ENCODE data around the gene PTTG1IP. TPM values are rescaled to one million over a fixed set of nuclear protein-coding genes. Genes with fewer than 3 reads are reported as not detected.
"Not testable (repeated sequence)": the region's sequence is repeated elsewhere in the genome, so short reads cannot be mapped to it uniquely, and the experiment has no call there.

PTTG1IP gene
- total RNA-seq, 1 donor from 2014 or later = 107 TPM

- Histone ChIP-seq H3K36me3 (ENCODE audit: control insufficient read depth, insufficient read depth, low read length) (no peaks in the 10 kb centered on the region), H3K27me3 (ENCODE audit: control insufficient read depth, insufficient read depth, low read length) (no peaks in the 10 kb centered on the region), H3K4me3 (ENCODE audit: low read depth, low read length) (no peak overlapping the region)
- DNase-seq (ENCODE audit: low read depth) = no peak
- no peak for TF ChIP-seq CTCF (IDR thresholded peaks at IDR 0.05; ENCODE audit: insufficient read depth, low read length, severe bottlenecking)
- no peak for FAIRE-seq
Observed at GRCh38 chr21:44835647-44835973, 37.9 kb downstream of the PTTG1IP start.

GRCh38 chr21:44834951-44835646, 38.4 kb downstream of the PTTG1IP start:
- DNase-seq (ENCODE audit: low read depth) (no peak), FAIRE-seq (no peak)
- H3K36me3 ChIP-seq (ENCODE audit: control insufficient read depth, insufficient read depth, low read length) = no peaks in the 10 kb centered on the region
- H3K4me3 ChIP-seq (ENCODE audit: low read depth, low read length) = no peak overlapping the region
- TF ChIP-seq CTCF (IDR thresholded peaks at IDR 0.05; ENCODE audit: insufficient read depth, low read length, severe bottlenecking) = no peak
- H3K27me3 ChIP-seq (ENCODE audit: control insufficient read depth, insufficient read depth, low read length) = no peaks in the 10 kb centered on the region

- FAIRE-seq (no peak), DNase-seq (ENCODE audit: low read depth) (no peak)
- Histone ChIP-seq H3K4me3 (ENCODE audit: low read depth, low read length) (no peak overlapping the region), H3K36me3 (ENCODE audit: control insufficient read depth, insufficient read depth, low read length) (no peaks in the 10 kb centered on the region), H3K27me3 (ENCODE audit: control insufficient read depth, insufficient read depth, low read length) (no peaks in the 10 kb centered on the region)
- TF ChIP-seq CTCF (IDR thresholded peaks at IDR 0.05; ENCODE audit: insufficient read depth, low read length, severe bottlenecking) = no peak
Observed at GRCh38 chr21:44834231-44834950, 39.1 kb downstream of the PTTG1IP start.

GRCh38 chr21:44833663-44834062, 39.8 kb downstream of the PTTG1IP start:
- Histone ChIP-seq H3K4me3 (ENCODE audit: low read depth, low read length) (no peak overlapping the region), H3K36me3 (ENCODE audit: control insufficient read depth, insufficient read depth, low read length) (no peaks in the 10 kb centered on the region), H3K27me3 (ENCODE audit: control insufficient read depth, insufficient read depth, low read length) (no peaks in the 10 kb centered on the region)
- no peak for FAIRE-seq
- TF ChIP-seq CTCF (IDR thresholded peaks at IDR 0.05; ENCODE audit: insufficient read depth, low read length, severe bottlenecking) = no peak
- DNase-seq (ENCODE audit: low read depth) = no peak

- H3K4me3 ChIP-seq (ENCODE audit: low read depth, low read length); FAIRE-seq; H3K36me3 ChIP-seq (ENCODE audit: control insufficient read depth, insufficient read depth, low read length); H3K27me3 ChIP-seq (ENCODE audit: control insufficient read depth, insufficient read depth, low read length); DNase-seq (ENCODE audit: low read depth): not testable (repeated sequence)
Observed at GRCh38 chr21:44832516-44833255, 40.8 kb downstream of the PTTG1IP start.

- TF ChIP-seq CTCF (IDR thresholded peaks at IDR 0.05; ENCODE audit: insufficient read depth, low read length, severe bottlenecking) = no peak
- FAIRE-seq (no peak), DNase-seq (ENCODE audit: low read depth) (no peak)
Observed at GRCh38 chr21:44831227-44831860, 42.1 kb downstream of the PTTG1IP start.

More at GRCh38 chr21:44831227-44831860, 42.1 kb downstream of the PTTG1IP start:
- no peak overlapping the region for H3K4me3 ChIP-seq (ENCODE audit: low read depth, low read length)
- no peaks in the 10 kb centered on the region for H3K36me3 ChIP-seq (ENCODE audit: control insufficient read depth, insufficient read depth, low read length)
- no peaks in the 10 kb centered on the region for H3K27me3 ChIP-seq (ENCODE audit: control insufficient read depth, insufficient read depth, low read length)
